Measurements from ENCODE around the gene COMTD1.

COMTD1 gene

DNA sequence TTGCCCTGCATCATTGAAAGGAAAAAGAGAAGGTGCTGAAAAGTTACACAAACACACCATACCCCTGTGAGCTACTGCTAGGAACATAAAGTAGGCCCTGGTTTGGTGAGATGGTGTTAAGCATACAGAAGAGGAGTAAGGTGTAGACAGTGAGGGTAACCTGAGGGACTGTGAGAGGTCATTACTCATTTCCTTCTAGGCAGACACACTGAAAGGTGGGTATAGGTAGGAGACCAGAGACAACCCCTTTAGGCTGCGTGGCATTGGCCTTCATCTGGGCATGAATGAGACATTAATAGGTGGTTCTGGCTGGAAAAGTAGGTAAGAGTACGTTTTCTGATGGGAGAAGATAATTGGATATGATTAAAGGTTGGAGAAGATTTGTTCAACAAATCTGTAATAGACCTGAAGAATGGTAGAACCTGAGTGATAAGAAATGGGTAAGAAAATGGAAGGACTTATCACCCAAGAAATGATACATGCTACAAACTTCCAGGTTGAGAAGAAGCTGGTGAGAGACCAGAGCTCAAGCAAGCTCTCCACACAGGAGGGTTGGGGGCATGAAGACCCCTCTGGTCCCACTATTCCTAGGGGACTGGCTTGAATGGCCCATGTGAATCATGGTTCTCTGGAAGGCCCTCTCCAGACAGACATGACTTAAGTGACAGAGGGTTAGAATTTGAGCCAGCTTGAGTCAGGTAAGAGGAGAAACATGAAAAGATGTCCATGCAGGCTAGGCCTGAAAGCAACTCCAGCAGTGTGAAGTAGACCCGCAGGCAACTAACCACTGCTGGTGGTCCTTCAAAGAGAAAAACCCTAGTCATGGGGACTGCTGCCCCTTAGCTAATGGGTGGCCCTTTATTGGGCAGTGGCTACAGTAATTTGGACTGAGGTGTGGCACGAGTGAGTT, 3.8 kb downstream of the COMTD1 start:
- no peak for TF ChIP-seq CTCF (IDR thresholded peaks at IDR 0.05; ENCODE audit: low read depth, low read length)
- H3K4me3 ChIP-seq (replicated peaks in 1 of 2; ENCODE audit: low read depth in 2 of 2, low read length in 2 of 2), result no peak overlapping the region
- no peak for DNase-seq (ENCODE audit: low read depth in 2 of 2)

DNA sequence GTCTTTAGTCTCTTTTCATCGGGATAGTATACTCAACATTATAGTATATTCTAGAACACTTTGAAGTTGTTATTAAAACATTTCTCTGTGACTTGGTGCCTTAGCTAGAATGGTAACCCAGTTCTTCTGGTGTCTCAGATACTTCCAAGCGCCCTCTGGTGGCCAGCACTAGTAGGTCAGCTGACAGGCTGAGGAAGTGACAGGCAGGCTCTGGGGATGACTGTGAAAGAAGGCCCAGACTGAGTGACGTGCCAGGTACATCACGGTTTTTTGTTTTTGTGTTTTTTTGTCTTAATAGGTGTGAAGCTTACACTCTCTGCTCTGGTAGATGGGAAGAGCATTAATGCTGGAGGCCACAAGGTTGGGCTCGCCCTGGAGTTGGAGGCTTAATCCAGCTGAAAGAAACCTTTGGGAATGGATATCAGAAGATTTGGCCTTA, 5.1 kb downstream of the COMTD1 start:
- peak; percentile 92 for TF ChIP-seq CTCF (IDR thresholded peaks at IDR 0.05; ENCODE audit: low read depth, low read length)
- DNase-seq (ENCODE audit: low read depth in 2 of 2), result peak; percentile 90 to 91
- no peak overlapping the region for H3K4me3 ChIP-seq (replicated peaks in 1 of 2; ENCODE audit: low read depth in 2 of 2, low read length in 2 of 2)

GRCh38 chr10:75229971-75230370, 5.8 kb downstream of the COMTD1 start:
- DNase-seq (ENCODE audit: low read depth in 2 of 2), result peak; percentile 52 to 60
- TF ChIP-seq CTCF (IDR thresholded peaks at IDR 0.05; ENCODE audit: low read depth, low read length), result no peak

DNA sequence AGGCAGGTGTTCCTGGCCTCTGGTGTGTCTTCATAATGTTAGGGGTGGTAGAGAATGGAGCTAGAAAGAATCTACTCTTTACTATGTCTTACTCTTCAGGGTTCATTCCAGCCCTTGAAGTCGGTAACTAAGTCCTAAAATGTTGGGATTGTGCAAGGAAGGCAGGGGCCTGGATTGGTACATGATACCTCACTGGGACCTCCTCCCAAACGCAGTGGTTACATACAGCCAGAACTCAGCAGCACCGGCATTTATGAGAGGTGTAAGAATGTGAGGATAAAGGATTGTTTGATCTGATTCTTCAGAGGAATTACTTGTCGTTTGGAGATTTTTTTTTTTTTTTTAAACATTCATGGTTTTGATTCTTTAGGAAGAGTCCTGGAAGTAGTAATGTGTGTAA, 6.9 kb downstream of the COMTD1 start:
- DNase-seq (ENCODE audit: low read depth in 2 of 2), result no peak
- no peak overlapping the region for H3K4me3 ChIP-seq (replicated peaks in 1 of 2; ENCODE audit: low read depth in 2 of 2, low read length in 2 of 2)
- TF ChIP-seq CTCF (IDR thresholded peaks at IDR 0.05; ENCODE audit: low read depth, low read length), result no peak

More at GRCh38 chr10:75229971-75230370, 5.8 kb downstream of the COMTD1 start:
- no peak overlapping the region for H3K4me3 ChIP-seq (replicated peaks in 1 of 2; ENCODE audit: low read depth in 2 of 2, low read length in 2 of 2)

- TF ChIP-seq CTCF (IDR thresholded peaks at IDR 0.05; ENCODE audit: low read depth, low read length), result no peak
- DNase-seq (ENCODE audit: low read depth in 2 of 2), result no peak
- H3K4me3 ChIP-seq (replicated peaks in 1 of 2; ENCODE audit: low read depth in 2 of 2, low read length in 2 of 2), result no peak overlapping the region
Observed at GRCh38 chr10:75228278-75228677, 7.5 kb downstream of the COMTD1 start.

GRCh38 chr10:75226656-75227055, 9.1 kb downstream of the COMTD1 start:
- TF ChIP-seq CTCF (IDR thresholded peaks at IDR 0.05; ENCODE audit: low read depth, low read length), result no peak
- H3K4me3 ChIP-seq (replicated peaks in 1 of 2; ENCODE audit: low read depth in 2 of 2, low read length in 2 of 2), result no peak overlapping the region
- DNase-seq (ENCODE audit: low read depth in 2 of 2), result no peak
